SK-N-SH treated with all-trans-retinoic acid at 6 μM for 48 hours (cell line): ENCODE measurements around the gene CHL1.

Source experiments
- ATAC-seq: fragments of 200-7000 bp; cut with Tn5 transposase; 3 replicates; pipeline ENCODE4 v1.9.1; 2020; ENCODE audit warnings: mild to moderate bottlenecking, moderate library complexity
- ARNTL ChIP-seq: fragments of 450-650 bp; formaldehyde crosslinking; IDR thresholded peaks from 2 replicates; pipeline ENCODE4 v1.5.0; 2020; ENCODE audit warnings: low read depth, mild to moderate bottlenecking, moderate library complexity, borderline replicate concordance
- BACH2 ChIP-seq: fragments of 250-450 bp; sonication (Bioruptor Pico); IDR thresholded peaks from 2 replicates; pipeline ENCODE4 v1.9.0; 2021; ENCODE audit warnings: mild to moderate bottlenecking, borderline replicate concordance
- CREB5 ChIP-seq: fragments of 250-450 bp; sonication (Bioruptor Pico); IDR thresholded peaks from 2 replicates; pipeline ENCODE4 v1.5.1; 2020; ENCODE audit warnings: low read depth, mild to moderate bottlenecking, moderate library complexity
- CSDC2 ChIP-seq: fragments of 250-450 bp; sonication (Bioruptor Pico); IDR thresholded peaks from 2 replicates; pipeline ENCODE4 v1.5.0; 2020; ENCODE audit warnings: mild to moderate bottlenecking, moderate library complexity
- CSRNP3 ChIP-seq: fragments of 250-450 bp; sonication (Bioruptor Pico); IDR thresholded peaks from 2 replicates; pipeline ENCODE4 v1.5.1; 2021; ENCODE audit warnings: mild to moderate bottlenecking, moderate library complexity
- ESRRG ChIP-seq: fragments of 250-450 bp; sonication (Bioruptor Pico); IDR thresholded peaks from 2 replicates; pipeline ENCODE4 v1.6.1; 2021; ENCODE audit warnings: mild to moderate bottlenecking
- GLIS3 ChIP-seq: fragments of 250-450 bp; sonication (Bioruptor Pico); IDR thresholded peaks from 2 replicates; pipeline ENCODE4 v1.5.0; 2020; ENCODE audit warnings: mild to moderate bottlenecking, moderate library complexity
- ISL1 ChIP-seq: fragments of 250-450 bp; sonication (Bioruptor Pico); IDR thresholded peaks from 2 replicates; pipeline ENCODE4 v2.1.2; 2022; ENCODE audit warnings: mild to moderate bottlenecking, moderate library complexity
- OSR1 ChIP-seq: fragments of 250-450 bp; sonication (Bioruptor Pico); IDR thresholded peaks from 2 replicates; pipeline ENCODE4 v1.8.0; 2022; ENCODE audit warnings: moderate library complexity, mild to moderate bottlenecking, inconsistent platforms
- PATZ1 ChIP-seq: fragments of 250-450 bp; sonication (Bioruptor Pico); IDR thresholded peaks from 2 replicates; pipeline ENCODE4 v1.8.0; 2020; ENCODE audit warnings: mild to moderate bottlenecking, moderate library complexity, borderline replicate concordance
- PPARA ChIP-seq: fragments of 250-450 bp; sonication (Bioruptor Pico); IDR thresholded peaks from 2 replicates; pipeline ENCODE4 v1.5.0; 2020; ENCODE audit warnings: mild to moderate bottlenecking, borderline replicate concordance
- RARB ChIP-seq: fragments of 250-450 bp; sonication (Bioruptor Pico); IDR thresholded peaks from 2 replicates; pipeline ENCODE4 v1.8.0; 2021; ENCODE audit warnings: mild to moderate bottlenecking, moderate library complexity
- SNAI2 ChIP-seq: fragments of 250-450 bp; sonication (Bioruptor Pico); IDR thresholded peaks from 2 replicates; pipeline ENCODE4 v1.5.0; 2020; ENCODE audit warnings: mild to moderate bottlenecking, moderate library complexity
- TOX ChIP-seq: fragments of 250-450 bp; sonication (Bioruptor Pico); IDR thresholded peaks from 2 replicates; pipeline ENCODE4 v1.8.0; 2021; ENCODE audit warnings: mild to moderate bottlenecking, moderate library complexity, borderline replicate concordance
- ZC3H10 ChIP-seq: fragments of 250-450 bp; sonication (Bioruptor Pico); IDR thresholded peaks from 2 replicates; pipeline ENCODE4 v1.5.1; 2021; ENCODE audit warnings: mild to moderate bottlenecking, moderate library complexity
- ZFP3 ChIP-seq: fragments of 250-450 bp; sonication (Bioruptor Pico); IDR thresholded peaks from 2 replicates; pipeline ENCODE4 v1.5.0; 2020; ENCODE audit warnings: mild to moderate bottlenecking, moderate library complexity
- ZFP30 ChIP-seq: fragments of 450-650 bp; formaldehyde crosslinking; IDR thresholded peaks from 2 replicates; pipeline ENCODE4 v1.5.0; 2022; ENCODE audit warnings: mild to moderate bottlenecking, moderate library complexity
- ZNF565 ChIP-seq: fragments of 450-650 bp; formaldehyde crosslinking; conservative IDR thresholded peaks from 2 replicates; pipeline ENCODE4 v1.5.0; 2020; ENCODE audit warnings: low read depth, mild to moderate bottlenecking, moderate library complexity
- ZNF70 ChIP-seq: fragments of 450-650 bp; formaldehyde crosslinking; IDR thresholded peaks from 2 replicates; pipeline ENCODE4 v1.5.0; 2020; ENCODE audit warnings: mild to moderate bottlenecking, moderate library complexity
- ZNF8 ChIP-seq: fragments of 450-650 bp; formaldehyde crosslinking; IDR thresholded peaks from 2 replicates; pipeline ENCODE4 v1.5.0; 2020; ENCODE audit warnings: mild to moderate bottlenecking, moderate library complexity
- TF ChIP-seq, protein P1 (sequence below): fragments of 250-450 bp; sonication (Bioruptor Pico); IDR thresholded peaks from 2 replicates; pipeline ENCODE4 v1.5.0; 2020; ENCODE audit warnings: mild to moderate bottlenecking, moderate library complexity

Gene CHL1

GRCh38 chr3:359672-360071 is 163.1 kb downstream of the CHL1 start:
- no peak for TF ChIP-seq ARNTL
- no peak for TF ChIP-seq ZFP3
- TF ChIP-seq CREB5 (CRISPR knock-in tag) = no peak
- no peak for TF ChIP-seq ZC3H10
- TF ChIP-seq ZNF565 (CRISPR knock-in tag) = no peak
- no peak for TF ChIP-seq PPARA
- no peak for TF ChIP-seq BACH2 (CRISPR knock-in tag)
- no peak for TF ChIP-seq ISL1
- no peak for TF ChIP-seq RARB (CRISPR knock-in tag)
- no peak for TF ChIP-seq ESRRG
- TF ChIP-seq, protein P1, sequence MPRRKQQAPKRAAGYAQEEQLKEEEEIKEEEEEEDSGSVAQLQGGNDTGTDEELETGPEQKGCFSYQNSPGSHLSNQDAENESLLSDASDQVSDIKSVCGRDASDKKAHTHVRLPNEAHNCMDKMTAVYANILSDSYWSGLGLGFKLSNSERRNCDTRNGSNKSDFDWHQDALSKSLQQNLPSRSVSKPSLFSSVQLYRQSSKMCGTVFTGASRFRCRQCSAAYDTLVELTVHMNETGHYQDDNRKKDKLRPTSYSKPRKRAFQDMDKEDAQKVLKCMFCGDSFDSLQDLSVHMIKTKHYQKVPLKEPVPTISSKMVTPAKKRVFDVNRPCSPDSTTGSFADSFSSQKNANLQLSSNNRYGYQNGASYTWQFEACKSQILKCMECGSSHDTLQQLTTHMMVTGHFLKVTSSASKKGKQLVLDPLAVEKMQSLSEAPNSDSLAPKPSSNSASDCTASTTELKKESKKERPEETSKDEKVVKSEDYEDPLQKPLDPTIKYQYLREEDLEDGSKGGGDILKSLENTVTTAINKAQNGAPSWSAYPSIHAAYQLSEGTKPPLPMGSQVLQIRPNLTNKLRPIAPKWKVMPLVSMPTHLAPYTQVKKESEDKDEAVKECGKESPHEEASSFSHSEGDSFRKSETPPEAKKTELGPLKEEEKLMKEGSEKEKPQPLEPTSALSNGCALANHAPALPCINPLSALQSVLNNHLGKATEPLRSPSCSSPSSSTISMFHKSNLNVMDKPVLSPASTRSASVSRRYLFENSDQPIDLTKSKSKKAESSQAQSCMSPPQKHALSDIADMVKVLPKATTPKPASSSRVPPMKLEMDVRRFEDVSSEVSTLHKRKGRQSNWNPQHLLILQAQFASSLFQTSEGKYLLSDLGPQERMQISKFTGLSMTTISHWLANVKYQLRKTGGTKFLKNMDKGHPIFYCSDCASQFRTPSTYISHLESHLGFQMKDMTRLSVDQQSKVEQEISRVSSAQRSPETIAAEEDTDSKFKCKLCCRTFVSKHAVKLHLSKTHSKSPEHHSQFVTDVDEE = no peak
- no peak for TF ChIP-seq CSRNP3 (CRISPR knock-in tag)
- TF ChIP-seq OSR1 (CRISPR knock-in tag) = no peak
- TF ChIP-seq CSDC2 (CRISPR knock-in tag) = no peak
- no peak for TF ChIP-seq ZFP30
- no peak for TF ChIP-seq SNAI2
- no peak for TF ChIP-seq PATZ1 (CRISPR knock-in tag)
- TF ChIP-seq, all 23 proteins: peak for 0
- no peak for ATAC-seq

- ATAC-seq = no peak
- TF ChIP-seq ISL1 (no peak), ARNTL (no peak), RARB (CRISPR knock-in tag) (no peak), ZFP3 (no peak), TOX (no peak), GLIS3 (CRISPR knock-in tag) (no peak), ZNF70 (no peak), ZFP30 (no peak), SNAI2 (no peak), BACH2 (CRISPR knock-in tag) (no peak), ZNF8 (CRISPR knock-in tag) (no peak), ZNF565 (CRISPR knock-in tag) (no peak)
Observed at GRCh38 chr3:362681-363338, 166.2 kb downstream of the CHL1 start.

DNA sequence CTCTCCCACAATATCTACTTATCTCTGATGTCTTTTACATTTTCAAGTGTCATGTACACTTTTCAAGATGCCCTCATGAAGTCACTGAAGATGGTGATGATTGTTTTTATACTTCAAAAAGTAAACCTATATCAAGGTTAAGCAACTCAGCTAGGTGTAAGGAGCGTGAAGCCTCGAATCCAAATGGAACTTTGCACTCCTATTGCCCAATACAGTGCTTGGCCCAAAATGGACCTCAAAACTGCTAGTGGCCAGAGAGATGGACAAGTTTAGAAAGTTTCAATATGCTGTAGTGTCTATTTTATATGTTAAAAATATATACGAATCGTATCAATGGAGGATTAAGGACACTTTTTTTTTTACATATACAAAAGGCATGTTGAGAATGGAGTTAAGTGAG is 167.7 kb downstream of the CHL1 start:
- ATAC-seq = no peak
- TF ChIP-seq RARB (CRISPR knock-in tag) (no peak), OSR1 (CRISPR knock-in tag) (no peak), ZFP30 (no peak), CSRNP3 (CRISPR knock-in tag) (no peak), ZNF70 (no peak), TOX (no peak), ZNF8 (CRISPR knock-in tag) (no peak), PATZ1 (CRISPR knock-in tag) (no peak), CREB5 (CRISPR knock-in tag) (no peak), SNAI2 (no peak), ZFP3 (no peak), BACH2 (CRISPR knock-in tag) (no peak), ARNTL (no peak)
- TF ChIP-seq, protein P1 = no peak
